DOHH2 (cell line): ENCODE data around the gene NOXA1.

Experiments used
- H3F3A ChIP-seq: fragments of 200-600 bp; sonication (generic), shearing (Covaris generic); 2 replicates; pipeline ENCODE4 v1.6.0; 2016; ENCODE audit warnings: antibody characterized with exemption, mild to moderate bottlenecking; ENCODE audit not compliant: control insufficient read depth, insufficient read depth
- H3K27ac ChIP-seq: fragments of 200-600 bp; sonication (generic); 2 replicates; pipeline ENCODE4 v1.5.1; 2014; ENCODE audit warnings: low read depth, mild to moderate bottlenecking, low read length, moderate library complexity
- H3K27me3 ChIP-seq: fragments of 200-600 bp; sonication (generic); 2 replicates; pipeline ENCODE4 v1.6.1; 2014; ENCODE audit warnings: mild to moderate bottlenecking, low read length, mixed read lengths; ENCODE audit not compliant: control insufficient read depth
- H3K36me3 ChIP-seq: fragments of 200-600 bp; sonication (generic); 2 replicates; pipeline ENCODE4 v1.6.1; 2014; ENCODE audit warnings: mild to moderate bottlenecking, low read length, moderate library complexity, mixed read lengths; ENCODE audit not compliant: control insufficient read depth
- H3K4me1 ChIP-seq: fragments of 200-600 bp; sonication (generic); 2 replicates; pipeline ENCODE4 v1.6.1; 2014; ENCODE audit warnings: mild to moderate bottlenecking, low read length, mixed read lengths; ENCODE audit not compliant: control insufficient read depth
- H3K4me2 ChIP-seq: fragments of 200-600 bp; sonication (generic); 2 replicates; pipeline ENCODE4 v1.6.0; 2014; ENCODE audit warnings: mild to moderate bottlenecking, low read length, moderate library complexity
- H3K4me3 ChIP-seq: fragments of 200-600 bp; sonication (generic); 2 replicates; pipeline ENCODE4 v1.5.1; 2014; ENCODE audit warnings: mild to moderate bottlenecking, low read length, mixed read lengths
- H3K79me2 ChIP-seq: fragments of 200-600 bp; sonication (generic); 2 replicates; pipeline ENCODE4 v1.6.1; 2014; ENCODE audit warnings: mild to moderate bottlenecking, low read length, mixed read lengths; ENCODE audit not compliant: control insufficient read depth
- H3K9me2 ChIP-seq: fragments of 200-600 bp; sonication (generic); replicated peaks from 2 replicates; pipeline ENCODE4 v1.6.1; 2014; ENCODE audit warnings: mild to moderate bottlenecking, low read length, mixed read lengths; ENCODE audit not compliant: control insufficient read depth
- H3K9me3 ChIP-seq: fragments of 200-600 bp; sonication (generic); 2 replicates; pipeline ENCODE4 v1.6.1; 2014; ENCODE audit warnings: antibody characterized with exemption, low read length, mixed read lengths; ENCODE audit not compliant: control insufficient read depth, insufficient read depth
- H4K20me1 ChIP-seq: fragments of 200-600 bp; sonication (generic); 2 replicates; pipeline ENCODE4 v1.6.0; 2014; ENCODE audit warnings: low read depth, mild to moderate bottlenecking, antibody characterized with exemption, low read length, moderate library complexity; ENCODE audit not compliant: control insufficient read depth, insufficient read depth
- EZH2phosphoT487 ChIP-seq: fragments of 200-600 bp; sonication (generic); IDR thresholded peaks from 2 replicates; pipeline ENCODE4 v1.6.1; 2017; ENCODE audit warnings: borderline replicate concordance, mild to moderate bottlenecking, antibody characterized with exemption, low read length, moderate library complexity, mixed read lengths
- TF ChIP-seq, protein P1 (sequence below): fragments of 200-600 bp; sonication (generic); IDR thresholded peaks from one replicate; pipeline ENCODE4 v1.5.1; 2014; ENCODE audit warnings: antibody characterized with exemption, mild to moderate bottlenecking, low read depth, low read length; ENCODE audit not compliant: poor library complexity, severe bottlenecking

NOXA1 gene

GRCh38 chr9:137390553-137391410 is 32.4 kb upstream of the NOXA1 start:
- Histone ChIP-seq H3K9me3 (no peaks in the 10 kb centered on the region), H3K4me1 (peaks cover 6% of the 10 kb centered on the region; the same call in 1 of the 2 replicates), H3K27ac (no peak overlapping the region), H3K79me2 (no peaks in the 10 kb centered on the region), H4K20me1 (no peaks in the 10 kb centered on the region), H3K4me2 (no peak overlapping the region), H3F3A (no peaks in the 10 kb centered on the region), H3K9me2 (no peaks in the 10 kb centered on the region), H3K4me3 (no peak overlapping the region), H3K27me3 (no peaks in the 10 kb centered on the region), H3K36me3 (no peaks in the 10 kb centered on the region)
- TF ChIP-seq, protein P1, sequence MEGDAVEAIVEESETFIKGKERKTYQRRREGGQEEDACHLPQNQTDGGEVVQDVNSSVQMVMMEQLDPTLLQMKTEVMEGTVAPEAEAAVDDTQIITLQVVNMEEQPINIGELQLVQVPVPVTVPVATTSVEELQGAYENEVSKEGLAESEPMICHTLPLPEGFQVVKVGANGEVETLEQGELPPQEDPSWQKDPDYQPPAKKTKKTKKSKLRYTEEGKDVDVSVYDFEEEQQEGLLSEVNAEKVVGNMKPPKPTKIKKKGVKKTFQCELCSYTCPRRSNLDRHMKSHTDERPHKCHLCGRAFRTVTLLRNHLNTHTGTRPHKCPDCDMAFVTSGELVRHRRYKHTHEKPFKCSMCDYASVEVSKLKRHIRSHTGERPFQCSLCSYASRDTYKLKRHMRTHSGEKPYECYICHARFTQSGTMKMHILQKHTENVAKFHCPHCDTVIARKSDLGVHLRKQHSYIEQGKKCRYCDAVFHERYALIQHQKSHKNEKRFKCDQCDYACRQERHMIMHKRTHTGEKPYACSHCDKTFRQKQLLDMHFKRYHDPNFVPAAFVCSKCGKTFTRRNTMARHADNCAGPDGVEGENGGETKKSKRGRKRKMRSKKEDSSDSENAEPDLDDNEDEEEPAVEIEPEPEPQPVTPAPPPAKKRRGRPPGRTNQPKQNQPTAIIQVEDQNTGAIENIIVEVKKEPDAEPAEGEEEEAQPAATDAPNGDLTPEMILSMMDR = no peak
- no peak for TF ChIP-seq EZH2phosphoT487

DNA sequence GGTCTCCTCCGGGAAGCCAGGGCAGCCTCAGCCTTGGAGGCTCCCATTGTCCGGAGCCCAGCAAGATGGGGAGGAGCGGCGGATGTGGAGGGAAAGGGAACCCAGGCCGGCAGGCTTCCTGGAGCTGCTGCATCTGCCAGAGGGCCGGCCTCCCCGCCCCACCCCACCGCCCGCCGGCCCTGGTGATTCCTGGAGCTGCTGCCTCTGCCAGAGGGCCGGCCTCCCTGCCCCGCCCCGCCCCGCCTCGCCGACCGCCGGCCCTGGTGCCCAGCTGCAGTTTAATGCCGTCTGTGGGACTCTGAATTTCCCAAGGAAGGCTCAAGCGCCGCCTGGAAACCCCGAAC is 31.8 kb upstream of the NOXA1 start:
- H3K4me2 ChIP-seq = no peak overlapping the region

DNA sequence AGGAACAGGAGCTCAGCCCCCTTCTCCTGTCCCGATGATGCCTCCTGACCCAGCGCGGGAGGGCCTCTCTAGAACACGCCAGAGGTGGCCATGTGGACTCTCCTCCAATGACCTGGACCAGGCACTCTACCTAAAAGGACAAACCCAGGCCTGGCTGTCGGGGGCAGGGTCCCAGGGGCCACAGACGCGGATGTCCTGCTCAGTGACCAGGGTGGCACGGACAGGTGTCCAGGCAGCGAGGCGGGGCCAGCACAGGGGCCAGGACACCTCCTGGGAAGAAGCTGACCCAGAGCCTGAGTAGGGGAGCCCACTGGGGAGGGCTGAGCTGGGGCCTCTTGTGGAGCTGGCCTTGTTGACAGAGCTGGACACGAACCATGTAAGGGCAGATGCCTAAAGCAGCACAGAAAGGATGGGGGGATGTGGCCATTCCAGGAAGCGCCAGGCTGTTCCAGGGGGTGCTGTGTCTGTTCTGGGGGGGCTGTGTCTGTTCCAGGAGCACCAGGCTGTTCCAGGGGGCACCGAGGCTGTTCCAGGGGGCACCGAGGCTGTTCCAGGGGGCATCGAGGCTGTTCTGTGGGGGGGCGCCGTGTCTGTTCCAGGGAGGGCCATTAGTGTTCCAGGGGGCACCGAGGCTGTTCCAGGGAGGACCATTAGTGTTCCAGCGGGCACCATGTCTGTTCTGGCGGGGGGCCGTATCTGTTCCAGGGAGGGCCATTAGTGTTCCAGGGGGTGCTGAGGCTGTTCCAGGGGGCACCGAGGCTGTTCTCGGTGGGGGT is 30.8 kb upstream of the NOXA1 start:
- Histone ChIP-seq H3K4me3 (no peak overlapping the region), H3K9me3 (no peaks in the 10 kb centered on the region), H3K36me3 (no peaks in the 10 kb centered on the region), H3K79me2 (no peaks in the 10 kb centered on the region), H3K27ac (no peak overlapping the region), H3K9me2 (no peaks in the 10 kb centered on the region), H3K27me3 (no peaks in the 10 kb centered on the region), H3F3A (no peaks in the 10 kb centered on the region), H3K4me1 (peaks cover 6% of the 10 kb centered on the region; the same call in 1 of the 2 replicates), H3K4me2 (no peak overlapping the region), H4K20me1 (no peaks in the 10 kb centered on the region)
- TF ChIP-seq, protein P1 = no peak
- no peak for TF ChIP-seq EZH2phosphoT487

More for the DNA sequence above, 31.8 kb upstream of the NOXA1 start:
- Histone ChIP-seq H3K4me1 (peaks cover 6% of the 10 kb centered on the region; the same call in 1 of the 2 replicates), H4K20me1 (no peaks in the 10 kb centered on the region), H3K36me3 (no peaks in the 10 kb centered on the region), H3K27me3 (no peaks in the 10 kb centered on the region), H3K27ac (no peak overlapping the region), H3K9me3 (no peaks in the 10 kb centered on the region), H3K4me3 (no peak overlapping the region), H3K9me2 (no peaks in the 10 kb centered on the region), H3K79me2 (no peaks in the 10 kb centered on the region), H3F3A (no peaks in the 10 kb centered on the region)
- no peak for TF ChIP-seq EZH2phosphoT487
